GM21367 (cell line): ENCODE results near the gene FLT3.
A peak's percentile ranks its signal among the peaks of the same experiment; 100 is the strongest.
"Not testable (repeated sequence)": the region's sequence is repeated elsewhere in the genome, so short reads cannot be mapped to it uniquely, and the experiment has no call there.

Experiments used
- ATAC-seq: cut with Tn5 transposase; IDR thresholded peaks from one replicate; pipeline ENCODE4 v1.9.1; 2021; ENCODE audit not compliant: unreplicated experiment

FLT3 gene

GRCh38 chr13:28101886-28102285 lies 1.5 kb upstream of the FLT3 start:
- ATAC-seq: not testable (repeated sequence)

DNA sequence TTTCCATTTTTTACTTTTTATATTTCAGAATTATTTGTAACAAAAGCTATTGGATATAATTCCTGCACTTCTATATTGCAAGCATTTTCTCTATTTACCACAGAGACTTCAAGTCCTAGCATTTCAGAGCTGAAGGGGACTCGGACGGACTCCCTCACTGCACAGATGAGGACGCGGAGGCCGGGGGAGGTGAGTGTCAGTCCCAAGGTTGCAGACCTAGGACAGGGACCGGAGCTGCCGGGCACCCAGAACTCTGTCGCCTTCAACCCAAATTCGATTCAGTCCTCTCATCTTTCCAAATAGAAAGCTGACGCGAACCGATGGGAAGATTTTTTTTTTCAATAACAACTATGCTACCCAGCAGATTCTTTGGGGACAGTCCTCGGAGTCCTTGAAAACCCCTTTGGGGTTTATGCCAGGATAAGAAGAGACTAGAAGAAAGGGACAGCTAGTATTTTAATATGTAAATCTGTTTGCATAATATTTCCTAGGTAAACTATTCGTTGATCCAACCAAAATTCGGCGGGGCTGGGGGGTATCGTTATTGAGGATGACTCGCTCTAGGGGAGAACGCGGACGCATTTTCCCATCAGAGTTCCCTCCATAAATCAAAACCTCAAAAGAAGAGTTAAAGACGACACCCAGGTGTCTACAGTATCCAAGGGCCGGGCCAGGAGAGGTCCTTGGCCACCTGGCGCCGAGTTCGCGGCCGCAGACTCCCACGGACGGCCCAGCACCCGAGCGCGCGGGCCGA lies 803 bp downstream of the FLT3 start:
- no peak for ATAC-seq

GRCh38 chr13:28097503-28097902 lies 2.9 kb downstream of the FLT3 start:
- ATAC-seq: no peak

DNA sequence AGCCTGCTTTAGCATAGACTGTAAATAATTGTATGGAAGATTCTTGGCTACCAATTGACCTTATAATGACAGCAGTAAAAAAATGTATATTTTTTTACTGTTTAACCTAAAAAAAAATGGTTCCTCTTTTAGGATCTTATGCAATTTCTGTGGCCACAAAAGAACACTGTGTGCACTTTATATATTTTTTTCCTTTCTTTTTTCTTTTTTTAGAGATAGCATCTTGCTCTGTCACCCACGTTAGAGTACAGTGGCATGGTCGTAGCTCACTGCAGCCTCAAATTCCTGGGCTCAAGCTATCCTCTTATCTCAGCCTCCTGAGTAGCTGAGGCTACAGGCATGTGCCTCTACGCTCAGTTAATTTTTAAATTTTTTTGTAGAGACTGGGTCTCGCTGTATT lies 6.1 kb downstream of the FLT3 start:
- ATAC-seq: no peak

DNA sequence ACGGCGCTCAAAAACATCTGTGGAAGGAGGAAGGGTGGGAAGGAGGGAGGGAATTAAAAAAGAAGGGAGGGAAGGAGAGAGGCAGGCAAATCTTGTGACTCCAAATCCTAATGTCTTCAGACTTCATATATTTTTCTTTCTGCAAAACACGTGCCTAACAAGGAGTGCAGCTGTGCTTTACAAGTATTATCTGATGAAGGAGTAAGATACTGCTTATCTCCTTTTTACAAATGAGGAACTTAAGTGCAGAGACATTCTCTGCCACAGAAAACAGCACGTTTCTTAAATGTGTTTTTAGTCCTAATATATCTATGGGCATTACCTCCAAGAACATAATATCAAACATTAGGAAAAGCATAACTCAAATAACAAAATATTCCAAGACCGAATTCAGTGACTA lies 6.5 kb downstream of the FLT3 start:
- ATAC-seq: no peak

DNA sequence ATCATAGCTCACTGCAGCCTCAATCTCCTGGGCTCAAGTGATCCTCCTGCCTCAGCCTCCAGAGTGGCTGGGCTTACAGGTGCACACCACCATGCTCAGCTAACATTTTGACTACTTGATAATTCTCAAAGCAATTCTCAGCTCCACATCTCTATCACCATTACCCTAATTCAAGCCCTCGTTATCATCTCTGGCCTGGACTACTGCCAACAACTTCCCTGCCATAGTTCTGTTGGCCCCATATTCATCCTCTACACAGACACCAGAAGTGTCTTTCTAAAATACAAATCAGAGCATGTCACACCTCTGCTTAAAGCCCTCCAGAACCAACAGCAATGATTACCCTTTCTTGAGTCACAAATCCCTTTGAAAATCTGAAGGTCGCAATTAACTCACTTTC lies 7.9 kb downstream of the FLT3 start:
- no peak for ATAC-seq

DNA sequence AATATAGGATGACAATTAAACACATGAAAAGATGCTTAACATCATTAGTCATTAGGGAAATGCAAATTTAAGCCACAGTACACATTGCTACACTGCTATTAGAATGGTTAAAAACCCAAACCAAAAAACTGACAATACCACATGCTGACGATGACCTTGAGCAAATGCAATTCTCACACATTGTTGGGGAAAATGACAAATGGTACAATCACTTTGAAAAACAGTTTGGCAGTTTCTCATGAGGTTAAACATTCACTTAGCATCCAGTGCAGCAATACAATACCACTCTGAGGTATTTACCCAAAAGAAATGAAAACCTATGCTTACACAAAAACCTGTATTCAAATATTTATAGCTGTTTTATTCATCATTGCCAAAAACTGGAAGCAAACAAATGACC lies 11.3 kb downstream of the FLT3 start:
- no peak for ATAC-seq

- ATAC-seq: not testable (repeated sequence)
These were observed 22.6 kb downstream of the FLT3 start for GRCh38 chr13:28077820-28078219.

- no peak for ATAC-seq
These were observed 23.1 kb downstream of the FLT3 start for GRCh38 chr13:28077231-28077630.

GRCh38 chr13:28071424-28071823 lies 29.0 kb downstream of the FLT3 start:
- ATAC-seq: no peak

- no peak for ATAC-seq
These were observed 32.9 kb downstream of the FLT3 start for GRCh38 chr13:28067491-28067890.

DNA sequence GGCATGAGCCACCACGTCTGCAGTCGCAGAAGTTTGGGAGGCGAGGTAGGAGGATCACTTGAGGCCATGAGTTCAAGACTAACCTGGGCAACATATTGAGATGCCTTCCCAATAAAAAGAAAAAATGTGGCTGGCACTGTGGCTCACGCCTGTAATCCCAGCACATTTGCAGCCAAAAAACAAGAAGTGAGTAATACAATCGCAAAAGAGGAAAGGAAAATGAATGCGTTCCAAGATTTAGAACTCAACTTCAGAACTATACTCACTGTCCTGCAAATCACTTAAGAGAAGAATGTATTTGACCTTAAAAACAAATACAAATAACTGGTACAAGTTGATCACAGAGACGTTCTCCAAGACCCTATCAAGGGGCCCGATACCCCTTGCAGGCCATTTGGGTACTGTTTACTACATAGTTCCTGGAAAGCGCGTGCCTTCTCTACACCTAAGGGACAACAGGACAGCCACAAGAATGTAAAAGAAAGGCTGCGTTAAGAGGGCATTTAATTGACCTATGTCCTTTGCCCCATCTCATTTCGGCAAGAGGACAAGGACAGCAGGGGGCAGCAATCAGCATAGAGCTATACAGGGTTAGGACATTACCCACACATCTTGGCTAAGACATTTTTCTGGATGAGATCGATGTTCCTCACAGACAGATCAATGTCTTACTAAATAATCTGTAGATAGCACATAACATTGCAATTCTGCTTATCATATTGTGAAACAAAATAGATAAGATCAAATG lies 41.3 kb downstream of the FLT3 start:
- no peak for ATAC-seq

DNA sequence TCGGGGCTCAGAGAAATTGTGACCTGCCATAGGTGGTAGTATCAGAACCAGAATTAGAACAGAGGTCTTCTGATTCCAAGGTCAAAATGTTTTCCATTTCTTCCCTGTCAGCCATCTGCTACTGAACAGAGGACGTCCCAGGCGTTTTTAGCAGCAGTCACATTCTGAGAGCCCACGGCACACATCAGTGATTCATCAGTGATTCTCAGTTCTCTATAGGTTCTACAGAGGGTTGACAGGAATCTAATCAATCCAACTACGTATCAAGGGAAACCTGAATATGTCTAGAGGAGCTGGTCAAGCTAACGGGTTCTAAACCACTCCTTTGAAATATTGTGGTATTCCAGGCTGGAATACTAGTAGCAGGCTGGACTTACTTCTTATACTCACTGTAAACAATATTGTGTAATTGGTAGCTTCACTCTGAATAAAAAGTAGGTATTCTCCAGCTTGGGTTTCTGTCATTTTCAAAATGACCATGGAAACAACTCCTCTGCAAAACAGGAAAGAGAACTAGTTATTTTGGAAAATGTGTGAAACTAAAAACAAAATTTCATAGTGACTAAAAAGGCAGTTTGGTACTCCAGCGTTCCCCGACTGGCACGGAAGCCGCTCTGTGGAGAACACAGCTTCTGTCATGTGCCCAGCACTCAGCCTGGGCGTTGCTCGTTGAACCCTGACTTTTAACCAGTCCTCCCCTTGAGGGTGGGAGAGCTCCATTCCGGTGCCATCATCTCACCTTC lies 43.2 kb downstream of the FLT3 start:
- peak; percentile 42 for ATAC-seq

DNA sequence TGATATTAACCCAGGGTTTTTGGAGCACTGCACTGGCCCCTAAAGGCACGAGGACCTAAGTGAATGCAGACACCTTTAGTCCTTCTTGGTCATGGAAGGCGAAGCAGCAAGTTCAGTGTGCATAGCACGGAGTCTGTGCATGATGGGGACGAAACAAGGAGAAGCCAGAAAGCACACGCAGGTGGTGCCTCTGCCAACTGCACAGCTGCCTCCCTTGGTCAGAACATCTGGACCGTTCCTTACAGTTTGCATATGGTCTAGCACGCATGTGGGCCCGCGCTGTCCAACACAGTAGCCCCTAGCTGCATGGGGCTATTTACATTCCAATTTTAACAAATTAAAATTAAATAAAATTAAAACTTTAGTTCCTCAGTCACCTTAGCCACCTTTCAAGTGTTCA lies 44.0 kb downstream of the FLT3 start:
- ATAC-seq: no peak

DNA sequence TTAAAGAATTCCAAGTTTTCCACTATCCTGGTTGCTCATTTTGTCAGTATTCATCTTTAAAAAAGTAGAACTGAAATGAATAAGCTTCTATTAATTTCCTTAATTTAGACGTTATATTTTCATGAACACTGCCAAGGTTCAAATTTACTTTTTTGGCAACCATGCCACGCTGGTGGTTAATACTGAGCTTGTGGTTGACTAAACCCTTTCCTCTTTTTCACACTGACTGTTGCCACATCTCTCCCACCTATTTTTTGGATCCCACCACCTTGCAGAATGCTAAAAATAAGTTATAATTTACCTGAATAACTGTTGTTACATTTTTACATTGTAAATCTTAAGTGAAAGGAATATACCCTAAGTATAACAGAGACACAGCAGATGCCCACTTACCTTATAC lies 45.0 kb downstream of the FLT3 start:
- ATAC-seq: no peak

GRCh38 chr13:28052945-28053344 lies 47.4 kb downstream of the FLT3 start:
- no peak for ATAC-seq

- peak; percentile 33 for ATAC-seq
These were observed 50.2 kb downstream of the FLT3 start for GRCh38 chr13:28049880-28050875.

GRCh38 chr13:28049215-28049614 lies 51.2 kb downstream of the FLT3 start:
- ATAC-seq: no peak

- no peak for ATAC-seq
These were observed 51.6 kb downstream of the FLT3 start for GRCh38 chr13:28048768-28049167.

DNA sequence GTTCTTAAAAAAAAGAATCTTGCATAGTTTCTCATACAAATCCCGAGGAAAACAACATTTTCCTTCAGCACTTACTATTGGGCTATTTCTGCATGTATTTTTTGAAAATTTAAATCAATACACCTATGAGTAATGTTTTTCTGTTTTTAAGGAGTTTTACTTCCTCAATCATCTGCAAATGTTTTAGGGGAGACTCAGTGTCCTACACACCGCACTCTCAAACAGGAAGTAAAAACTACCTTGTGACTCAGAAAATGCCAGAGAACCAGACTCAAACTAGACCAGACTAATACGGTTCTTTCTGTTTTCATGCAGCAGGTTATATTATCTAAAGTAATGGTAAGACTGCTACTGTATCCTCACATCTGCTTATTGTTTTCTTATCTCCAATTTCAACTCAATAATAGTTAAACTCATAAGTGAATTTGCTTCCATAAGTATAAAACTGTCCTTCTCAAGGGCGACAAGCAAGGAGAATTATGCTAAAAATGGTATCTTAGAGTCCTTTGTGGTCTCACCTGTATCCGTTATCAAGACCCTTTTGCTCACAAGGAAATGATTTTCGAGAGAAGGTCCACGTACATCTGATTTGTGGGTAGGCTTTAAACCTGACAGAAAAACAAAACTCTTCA lies 52.5 kb downstream of the FLT3 start:
- ATAC-seq: peak; percentile 77
